GOT3 (cell line): Measurements from ENCODE around the gene NAALADL2.

Experiments used
- DNase-seq: peaks from one replicate; lab custom pipeline; 2025; ENCODE audit warnings: mixed read lengths; lab: John Stamatoyannopoulos, UW

NAALADL2 gene

GRCh38 chr3:174859114-174859735, at the start of gene NAALADL2:
Gene NAALADL2, plus strand, starts transcription at chr3:174859334.
- DNase-seq = no peak

GRCh38 chr3:174810254-174810653, 48.9 kb upstream of the NAALADL2 start:
- no peak for DNase-seq

- no peak for DNase-seq
Measured at GRCh38 chr3:174812172-174812862, 46.8 kb upstream of the NAALADL2 start.

- no peak for DNase-seq
Measured at GRCh38 chr3:174815750-174816149, 43.4 kb upstream of the NAALADL2 start.

GRCh38 chr3:174820885-174821284, 38.2 kb upstream of the NAALADL2 start:
- no peak for DNase-seq

DNA sequence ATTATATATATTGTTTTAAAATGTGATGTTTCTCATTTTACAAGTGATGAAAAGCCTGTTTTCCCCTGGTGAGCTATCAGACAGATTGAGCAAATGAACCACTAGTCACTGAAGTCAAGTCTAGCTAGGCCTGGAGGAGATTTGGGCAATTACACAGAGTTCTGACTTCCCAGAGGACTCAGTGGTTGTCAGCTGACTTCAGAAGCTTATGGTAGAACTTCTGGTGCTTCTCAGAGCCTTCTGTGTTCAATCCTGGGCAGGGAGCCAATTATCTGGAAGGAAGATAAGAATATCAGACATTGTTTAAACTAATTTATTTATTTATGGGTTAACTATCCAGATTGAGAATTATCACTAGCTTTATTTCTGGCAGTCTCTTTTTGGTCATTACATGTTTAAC, 37.7 kb upstream of the NAALADL2 start:
- DNase-seq = no peak

DNA sequence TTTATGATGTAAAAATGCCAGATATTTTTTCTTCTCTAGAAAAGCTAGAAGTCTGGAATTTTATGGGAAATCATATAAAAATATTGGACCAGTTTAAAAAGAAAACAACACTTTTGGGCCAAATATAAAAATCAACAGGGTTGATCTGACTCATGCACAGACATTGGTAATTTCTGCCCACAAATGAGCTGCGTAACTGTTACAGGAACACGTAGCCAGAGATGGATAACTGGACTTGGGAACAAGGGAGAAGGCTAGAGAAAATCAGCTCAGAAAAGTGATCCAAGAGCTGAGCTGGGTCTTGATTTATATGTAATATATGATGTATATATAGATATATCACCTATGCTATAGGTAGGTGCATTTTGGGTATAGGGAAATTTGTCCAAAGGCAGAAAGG, 36.8 kb upstream of the NAALADL2 start:
- DNase-seq = no peak

DNA sequence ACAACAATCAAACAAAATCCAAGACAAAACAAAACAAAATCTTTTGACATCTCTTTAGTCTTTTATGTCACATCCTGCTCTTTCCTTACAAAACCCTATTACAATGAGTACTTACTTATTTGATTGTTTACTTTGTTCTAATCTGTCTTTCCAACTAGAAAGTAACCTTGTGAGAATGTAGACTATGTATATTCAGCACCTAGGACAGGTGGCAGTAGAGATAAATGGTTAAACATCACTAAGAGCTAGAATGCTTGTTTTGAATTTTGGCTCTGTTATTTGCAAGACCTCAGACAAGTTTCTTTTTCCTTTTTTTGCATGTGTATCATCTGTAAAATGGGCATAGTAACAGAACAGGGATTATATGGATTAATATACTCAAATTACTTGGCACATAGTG, 33.1 kb upstream of the NAALADL2 start:
- DNase-seq = no peak

DNA sequence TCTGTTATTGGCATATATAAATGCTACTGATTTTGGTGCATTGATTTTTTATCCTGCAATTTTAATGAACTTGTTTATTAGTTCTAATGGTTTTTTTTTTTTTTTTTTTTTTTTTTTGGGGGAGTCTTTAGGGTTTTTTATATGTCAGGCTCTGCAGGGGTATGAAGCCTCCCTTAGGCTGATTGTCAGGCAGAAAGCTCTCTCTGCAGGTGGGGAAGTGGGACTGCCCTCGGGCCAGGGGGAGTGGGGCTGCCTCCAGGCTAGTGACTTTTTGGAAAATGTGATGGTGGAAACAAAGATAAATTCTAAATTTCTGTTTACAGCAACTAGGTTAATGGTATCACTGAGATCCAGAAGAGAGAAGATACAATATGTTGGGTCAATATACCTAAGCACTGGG, 14.4 kb upstream of the NAALADL2 start:
- DNase-seq = no peak

GRCh38 chr3:174846055-174846454, 13.1 kb upstream of the NAALADL2 start:
- DNase-seq = no peak

DNA sequence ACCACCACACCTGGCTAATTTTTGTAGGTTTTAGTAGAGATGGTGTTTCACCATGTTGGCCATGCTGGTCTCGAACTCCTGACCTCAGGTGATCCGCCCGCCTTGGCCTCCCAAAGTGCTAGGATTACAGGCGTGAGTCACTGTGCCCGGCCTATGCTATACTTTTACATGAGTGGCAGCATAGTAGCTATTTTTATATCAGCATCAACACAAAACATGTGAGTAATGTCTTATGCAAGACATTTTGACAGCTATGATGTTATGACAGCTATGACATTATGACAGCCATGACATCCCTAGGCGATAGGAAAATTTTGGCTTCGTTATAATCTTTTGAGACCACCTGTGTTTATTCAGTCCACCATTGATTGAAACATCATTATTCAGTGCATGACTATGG, 4.1 kb upstream of the NAALADL2 start:
- no peak for DNase-seq

- DNase-seq = no peak
Measured at GRCh38 chr3:174857301-174857700, 1.8 kb upstream of the NAALADL2 start.

DNA sequence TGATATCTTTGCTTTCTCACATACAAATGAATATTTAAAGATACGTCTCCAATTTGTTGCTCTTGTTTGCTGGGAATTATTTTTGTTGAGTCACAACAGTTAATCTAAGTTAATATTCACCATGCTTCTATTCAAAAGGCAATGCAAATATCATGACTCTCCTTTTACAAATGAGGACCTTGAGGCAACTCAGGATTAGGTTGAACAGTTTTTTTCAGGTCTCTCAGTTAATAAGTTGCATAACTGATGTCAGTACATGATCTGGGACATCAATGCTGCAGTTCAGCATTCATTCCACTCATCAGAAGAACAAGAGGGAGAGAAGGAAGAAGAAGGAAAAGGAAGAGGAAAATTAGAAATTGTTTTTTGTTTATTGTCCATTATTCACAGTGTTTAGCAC, 781 bp upstream of the NAALADL2 start:
- DNase-seq = no peak

DNA sequence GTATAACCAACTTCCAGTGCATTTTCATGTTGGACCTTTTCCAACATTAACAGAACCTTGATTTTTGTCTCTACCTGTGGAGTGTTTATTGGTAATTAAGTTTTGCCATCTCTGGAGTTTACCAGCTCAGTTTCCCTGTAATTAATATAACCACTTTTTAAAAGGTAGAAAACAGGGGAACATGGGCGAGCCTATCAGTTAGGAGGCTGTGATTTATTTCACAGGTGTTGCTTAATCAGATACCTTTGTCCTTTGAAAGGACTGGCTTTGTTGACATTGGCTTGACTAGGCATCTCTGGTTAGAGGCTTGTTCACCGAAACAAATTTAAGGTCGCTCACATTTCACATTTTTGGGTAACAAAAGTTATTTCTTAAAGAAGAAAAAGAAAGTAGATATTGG, 622 bp downstream of the NAALADL2 start:
- DNase-seq = no peak

- DNase-seq = no peak
Measured at GRCh38 chr3:174862101-174862500, 3.0 kb downstream of the NAALADL2 start.

- no peak for DNase-seq
Measured at GRCh38 chr3:174862666-174863065, 3.5 kb downstream of the NAALADL2 start.

DNA sequence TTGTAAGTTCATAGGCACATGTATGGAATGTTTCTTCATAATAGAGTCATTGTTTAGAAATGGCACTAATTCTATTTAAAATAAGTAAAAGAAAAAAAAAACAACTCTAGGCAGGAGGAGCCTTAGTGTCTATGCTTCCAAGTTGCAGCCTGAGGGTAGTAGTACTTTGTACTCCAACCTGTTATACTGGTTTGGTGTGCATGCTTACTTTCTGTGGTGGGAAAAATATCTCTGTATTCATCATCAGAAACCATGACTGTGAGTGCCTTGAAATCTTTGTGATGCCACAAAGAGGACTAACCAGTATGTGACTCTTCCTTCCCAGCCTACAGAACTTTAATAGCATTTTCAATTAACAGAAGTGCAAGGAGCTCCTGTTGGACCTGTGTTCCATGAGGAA, 4.4 kb downstream of the NAALADL2 start:
- no peak for DNase-seq

GRCh38 chr3:174869448-174869847, 10.3 kb downstream of the NAALADL2 start:
- no peak for DNase-seq

GRCh38 chr3:174873832-174874657, 14.9 kb downstream of the NAALADL2 start:
- DNase-seq = no peak

- DNase-seq = no peak
Measured at GRCh38 chr3:174882789-174883188, 23.7 kb downstream of the NAALADL2 start.

DNA sequence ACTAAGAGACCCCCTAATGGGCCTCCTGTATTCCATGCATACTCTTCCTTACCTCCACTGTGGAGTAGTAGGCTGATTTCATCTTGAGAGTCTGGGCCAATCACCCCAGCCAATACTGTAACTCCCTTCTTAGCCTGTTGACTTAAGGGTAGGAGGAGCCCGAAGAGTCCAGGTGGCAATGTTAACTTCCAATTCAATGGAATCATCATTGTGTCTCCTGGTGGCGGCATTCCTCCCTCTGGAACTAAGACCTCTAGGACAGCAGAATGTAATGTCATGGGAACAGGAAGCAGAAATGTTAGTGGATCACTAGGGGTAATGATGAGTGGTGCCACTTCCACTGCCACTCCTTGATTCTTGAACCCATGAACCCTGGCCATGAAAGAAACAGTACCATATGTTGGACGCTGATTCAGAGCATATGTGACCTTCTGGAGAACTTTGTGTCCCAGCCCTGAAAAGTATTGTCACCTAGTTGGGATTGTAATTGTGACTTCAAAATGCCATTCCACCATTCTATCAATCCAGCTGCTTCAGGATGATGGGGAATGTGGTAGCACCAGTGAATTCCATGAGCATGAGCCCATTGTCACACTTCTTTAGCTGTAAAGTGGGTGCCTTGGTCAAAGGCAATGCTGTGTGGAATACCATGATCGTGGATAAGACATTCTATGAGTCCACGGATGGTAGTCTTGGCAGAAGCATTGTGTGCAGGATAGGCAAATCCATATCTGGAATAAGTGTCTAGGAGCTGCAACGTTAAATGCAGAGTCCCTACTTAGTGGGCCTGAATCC, 24.9 kb downstream of the NAALADL2 start:
- no peak for DNase-seq
